Epithelial cell of proximal tubule (primary cell): ENCODE data around the gene RAB5B. TPM values are rescaled to one million over a fixed set of nuclear protein-coding genes. Genes with fewer than 3 reads are reported as not detected.
"Not testable (repeated sequence)": the region's sequence is repeated elsewhere in the genome, so short reads cannot be mapped to it uniquely, and the experiment has no call there.

Experiments used
- DNase-seq: peaks from one replicate; pipeline ENCODE4 v3.0.0-alpha.2; 2011; ENCODE audit warnings: low read depth
- H3K4me3 ChIP-seq: 2 replicates; pipeline ENCODE4 v1.5.1; 2011; ENCODE audit warnings: low read depth, mild to moderate bottlenecking, low read length
- CTCF ChIP-seq: conservative IDR thresholded peaks from 2 replicates; pipeline ENCODE4 v1.5.1; 2012; ENCODE audit warnings: low read depth, mild to moderate bottlenecking, low read length
- total RNA-seq: library from RNA; depleted of rRNA; stranded (reverse); fragments of >200 nt; gene quantifications from 2 replicates; pipeline ENCODE4 v1.2.3, GENCODE V29; 2015

RAB5B gene
- total RNA-seq, 1 donor from 2014 or later, result 61.5 TPM

- peak overlapping the region; percentile 59 for H3K4me3 ChIP-seq
- no peak for TF ChIP-seq CTCF
- DNase-seq, result no peak
Observed at GRCh38 chr12:55972456-55972855, 1.4 kb upstream of the RAB5B start.

GRCh38 chr12:55972911-55973598 lies 823 bp upstream of the RAB5B start:
- TF ChIP-seq CTCF, result no peak
- no peak for DNase-seq
- peak overlapping the region; percentile 59 for H3K4me3 ChIP-seq

GRCh38 chr12:55974308-55974730 lies 441 bp downstream of the RAB5B start:
- TF ChIP-seq CTCF, result no peak
- DNase-seq, result no peak
- H3K4me3 ChIP-seq, result peak overlapping the region; percentile 79

GRCh38 chr12:55978393-55978792 lies 4.5 kb downstream of the RAB5B start:
- TF ChIP-seq CTCF, result no peak
- no peak overlapping the region for H3K4me3 ChIP-seq
- no peak for DNase-seq

- TF ChIP-seq CTCF, result no peak
- no peak for DNase-seq
Observed at GRCh38 chr12:55979069-55979468, 5.2 kb downstream of the RAB5B start.

GRCh38 chr12:55981882-55982281 lies 8.0 kb downstream of the RAB5B start:
- not testable (repeated sequence) for H3K4me3 ChIP-seq, DNase-seq

More at GRCh38 chr12:55979069-55979468, 5.2 kb downstream of the RAB5B start:
- H3K4me3 ChIP-seq, result no peak overlapping the region

- DNase-seq, result no peak
- no peak for TF ChIP-seq CTCF
- no peak overlapping the region for H3K4me3 ChIP-seq
Observed at GRCh38 chr12:55982319-55982936, 8.6 kb downstream of the RAB5B start.
